SIG-M5 (cell line): Measurements from ENCODE around the gene CCDC183.

Experiments used
- DNase-seq: peaks from one replicate; lab custom pipeline; 2025; lab: John Stamatoyannopoulos, UW

CCDC183 gene

GRCh38 chr9:136849960-136850865 lies 54.1 kb downstream of the CCDC183 start:
- DNase-seq = no peak

DNA sequence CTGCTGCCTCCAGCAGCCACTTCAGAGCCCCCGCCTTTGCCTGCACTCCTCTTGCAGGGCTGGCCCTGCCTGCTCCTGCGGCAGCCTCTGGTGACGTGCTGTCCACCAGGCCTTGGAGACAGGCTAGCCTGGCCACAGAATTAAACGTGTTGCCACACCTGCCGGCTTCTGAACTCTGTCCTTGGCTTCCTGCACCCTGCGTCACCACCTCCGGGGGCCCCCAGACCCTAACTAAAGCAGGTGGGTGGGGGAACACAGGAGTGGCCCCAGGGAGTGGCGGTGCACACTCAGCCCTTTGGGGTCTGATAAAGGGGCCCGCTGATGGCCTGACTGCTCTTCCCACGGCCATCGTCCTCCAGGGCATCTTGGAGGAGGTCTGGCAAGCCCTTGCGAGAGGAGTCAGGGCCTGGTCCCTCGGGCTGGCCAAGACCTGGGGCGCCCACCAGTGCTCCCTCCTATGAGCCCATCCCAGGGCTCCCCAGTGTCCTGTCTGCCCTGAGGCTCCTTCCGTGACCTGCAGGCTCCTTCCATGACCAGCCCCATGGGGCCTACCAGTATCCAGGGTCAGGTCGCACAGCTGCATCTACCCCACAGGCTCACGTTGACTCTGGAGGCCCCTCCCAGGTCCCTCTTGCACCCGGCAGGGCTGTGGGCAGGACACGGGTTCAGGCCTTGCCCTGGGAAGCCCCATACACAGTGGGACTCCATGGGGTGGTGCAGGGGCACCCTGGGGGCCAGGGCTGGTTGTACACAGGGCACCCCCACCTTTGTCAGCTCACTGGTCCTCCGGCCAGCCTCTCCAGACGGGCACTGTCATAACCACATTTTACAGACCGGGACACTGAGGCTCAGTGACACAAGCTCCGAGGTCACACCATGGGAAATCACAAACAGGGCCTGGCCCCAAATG lies 55.0 kb downstream of the CCDC183 start:
- DNase-seq = no peak

DNA sequence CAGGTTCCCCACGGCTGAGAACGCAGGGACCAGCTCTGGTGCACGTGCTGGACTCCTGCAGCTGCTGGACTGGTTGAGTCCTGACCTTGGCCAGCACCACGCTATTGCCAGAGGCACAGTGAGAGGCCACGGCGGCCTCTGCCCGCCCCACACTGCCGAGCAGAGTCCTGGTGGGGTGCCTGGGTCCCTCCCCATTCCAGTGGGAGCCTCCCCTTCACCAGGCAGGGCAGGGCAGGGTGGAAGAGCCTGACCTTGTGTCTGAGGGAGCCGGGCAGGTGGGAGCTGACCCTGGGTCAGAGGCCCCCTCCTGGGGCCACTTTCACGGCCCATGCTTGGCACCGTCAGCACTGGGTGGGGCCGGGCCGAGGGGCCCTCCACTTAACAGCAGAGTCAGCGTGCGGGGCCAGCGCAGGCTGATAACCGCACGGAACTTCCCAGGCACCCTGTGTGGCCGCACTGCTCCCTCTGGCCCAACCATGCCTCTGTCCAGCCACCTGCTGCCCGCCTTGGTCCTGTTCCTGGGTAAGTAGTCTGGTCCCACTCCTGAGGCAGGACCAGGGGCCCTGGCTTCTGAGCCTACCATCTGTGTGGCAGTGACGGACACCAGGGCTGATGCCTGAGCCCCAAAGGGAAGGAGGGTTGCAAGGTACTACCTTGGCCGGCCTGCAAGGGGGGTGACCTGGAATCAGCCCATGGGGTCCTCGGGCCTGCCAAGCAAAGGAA lies 56.0 kb downstream of the CCDC183 start, which contains the start of gene MAMDC4:
Gene MAMDC4 (plus strand): TSS at position 406 of the 723 bp plus-strand sequence. CDS start 71 bp downstream, at position 477.
- no peak for DNase-seq

DNA sequence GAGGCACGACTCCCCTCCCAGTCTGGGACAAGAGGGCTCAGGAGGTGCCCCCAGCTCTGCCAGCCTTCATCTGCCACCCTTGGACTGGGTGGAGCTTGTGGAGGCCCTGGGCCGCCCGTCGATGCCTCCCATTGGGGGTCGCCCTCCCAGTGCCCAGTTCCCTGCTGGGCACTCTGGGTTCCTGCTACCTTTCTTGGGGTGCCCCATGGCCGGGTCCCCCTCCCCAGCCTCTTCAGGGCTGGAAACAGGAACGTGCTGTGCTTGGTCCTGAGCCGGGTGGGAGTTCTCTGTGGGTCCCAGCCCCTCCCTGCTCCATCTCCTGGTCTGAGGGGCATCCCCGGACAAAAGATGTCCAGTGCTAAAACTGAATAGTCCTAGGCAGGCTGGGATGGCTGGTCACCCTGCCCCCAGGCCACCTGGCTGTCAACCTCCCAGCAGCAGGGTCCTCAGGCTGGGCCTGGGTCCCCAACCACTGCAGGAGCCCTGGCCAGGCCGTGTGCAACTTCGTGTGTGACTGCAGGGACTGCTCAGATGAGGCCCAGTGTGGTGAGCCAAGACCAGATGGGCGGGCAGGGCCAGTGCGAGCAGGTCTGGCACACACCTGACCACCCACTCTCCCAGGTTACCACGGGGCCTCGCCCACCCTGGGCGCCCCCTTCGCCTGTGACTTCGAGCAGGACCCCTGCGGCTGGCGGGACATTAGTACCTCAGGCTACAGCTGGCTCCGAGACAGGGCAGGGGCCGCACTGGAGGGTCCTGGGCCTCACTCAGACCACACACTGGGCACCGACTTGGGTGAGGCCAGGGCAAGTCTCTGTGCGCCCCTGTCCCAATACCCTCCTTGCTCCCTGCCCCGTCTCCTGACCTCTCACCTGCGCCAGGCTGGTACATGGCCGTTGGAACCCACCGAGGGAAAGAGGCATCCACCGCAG lies 56.8 kb downstream of the CCDC183 start:
- DNase-seq = no peak

GRCh38 chr9:136853596-136854112 lies 57.5 kb downstream of the CCDC183 start:
- no peak for DNase-seq

DNA sequence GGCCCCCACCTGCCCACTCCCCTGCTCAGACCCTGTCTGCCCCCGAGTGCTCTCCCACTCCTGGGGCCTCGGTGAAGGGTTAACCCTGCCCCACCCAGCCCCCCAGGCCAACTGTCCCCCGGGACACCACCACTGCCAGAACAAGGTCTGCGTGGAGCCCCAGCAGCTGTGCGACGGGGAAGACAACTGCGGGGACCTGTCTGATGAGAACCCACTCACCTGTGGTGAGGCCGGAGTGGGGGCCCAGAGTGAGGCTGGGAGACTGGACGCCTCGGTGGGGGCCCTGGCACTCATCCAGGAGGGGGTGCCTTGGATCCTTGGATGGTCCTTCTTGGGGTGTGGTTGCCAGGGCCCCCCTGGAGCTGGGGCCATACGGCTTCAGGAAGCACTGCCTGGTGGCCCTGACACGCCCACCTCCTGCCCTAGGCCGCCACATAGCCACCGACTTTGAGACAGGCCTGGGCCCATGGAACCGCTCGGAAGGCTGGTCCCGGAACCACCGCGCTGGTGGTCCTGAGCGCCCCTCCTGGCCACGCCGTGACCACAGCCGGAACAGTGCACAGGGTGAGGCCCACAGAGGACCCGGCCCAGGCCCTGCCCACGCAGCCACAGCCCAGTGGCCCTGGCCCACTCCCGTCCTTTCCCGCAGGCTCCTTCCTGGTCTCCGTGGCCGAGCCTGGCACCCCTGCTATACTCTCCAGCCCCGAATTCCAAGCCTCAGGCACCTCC lies 58.1 kb downstream of the CCDC183 start:
- no peak for DNase-seq

- DNase-seq = no peak
Measured at GRCh38 chr9:136854842-136855460, 58.8 kb downstream of the CCDC183 start.

- no peak for DNase-seq
Measured at GRCh38 chr9:136855461-136856078, 59.4 kb downstream of the CCDC183 start.

GRCh38 chr9:136856079-136856476 lies 59.9 kb downstream of the CCDC183 start:
- DNase-seq = no peak

GRCh38 chr9:136856541-136857141 lies 60.5 kb downstream of the CCDC183 start:
- no peak for DNase-seq

DNA sequence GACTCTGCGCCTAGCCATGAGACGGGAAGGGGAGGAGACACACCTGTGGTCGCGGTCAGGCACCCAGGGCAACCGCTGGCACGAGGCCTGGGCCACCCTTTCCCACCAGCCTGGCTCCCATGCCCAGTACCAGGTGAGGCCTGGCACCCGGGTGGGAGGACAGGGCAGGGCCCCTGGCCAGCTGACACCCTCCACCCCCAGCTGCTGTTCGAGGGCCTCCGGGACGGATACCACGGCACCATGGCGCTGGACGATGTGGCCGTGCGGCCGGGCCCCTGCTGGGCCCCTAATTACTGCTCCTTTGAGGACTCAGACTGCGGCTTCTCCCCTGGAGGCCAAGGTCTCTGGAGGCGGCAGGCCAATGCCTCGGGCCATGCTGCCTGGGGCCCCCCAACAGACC lies 61.0 kb downstream of the CCDC183 start:
- no peak for DNase-seq
